K562 (cell line): ENCODE results near the gene SLC16A6. TPM values are rescaled to one million over a fixed set of nuclear protein-coding genes. Genes with fewer than 3 reads are reported as not detected.
A peak's percentile ranks its signal among the peaks of the same experiment; 100 is the strongest.

Experiments used
- HDAC1 ChIP-seq, 2 experiments: fragments of 450-650 bp; IDR thresholded peaks; 2 replicates each; pipeline ENCODE4 v1.6.1; 2016 to 2017; ENCODE audit warnings: inconsistent platforms in 1 of 2, mild to moderate bottlenecking in 1 of 2, moderate library complexity in 1 of 2
- HNRNPLL ChIP-seq: fragments of 200-400 bp; formaldehyde crosslinking; IDR thresholded peaks from 2 replicates; pipeline ENCODE4 v1.6.1; 2017; ENCODE audit warnings: low read length, low read depth, mild to moderate bottlenecking; ENCODE audit not compliant: poor library complexity, severe bottlenecking
- IRF1 ChIP-seq: sonication (generic); formaldehyde crosslinking; IDR thresholded peaks from 2 replicates; pipeline ENCODE4 v1.8.0; 2022; ENCODE audit warnings: missing genetic modification reagents, mild to moderate bottlenecking, borderline replicate concordance
- KDM5B ChIP-seq: fragments of 200-600 bp; sonication (generic); IDR thresholded peaks from 2 replicates; pipeline ENCODE4 v1.6.1; 2012; ENCODE audit warnings: low read depth, mild to moderate bottlenecking, moderate library complexity, low read length, control low read depth, inconsistent platforms; ENCODE audit not compliant: insufficient replicate concordance
- LEF1 ChIP-seq: fragments of 450-650 bp; IDR thresholded peaks from 2 replicates; pipeline ENCODE4 v1.6.1; 2016; ENCODE audit warnings: mild to moderate bottlenecking
- MXI1 ChIP-seq: IDR thresholded peaks from 2 replicates; pipeline ENCODE4 v1.6.1; 2011; ENCODE audit warnings: low read depth, mild to moderate bottlenecking, improper control_type of control experiment, low read length
- PHB ChIP-seq: fragments of 250-450 bp; sonication (Bioruptor Pico); IDR thresholded peaks from 2 replicates; pipeline ENCODE4 v1.5.0; 2021
- POLR2AphosphoS2 ChIP-seq: IDR thresholded peaks from 2 replicates; pipeline ENCODE4 v1.6.1; 2012; ENCODE audit warnings: low read length, improper control_type of control experiment
- POLR2H ChIP-seq: IDR thresholded peaks from 2 replicates; pipeline ENCODE4 v1.6.1; 2016; ENCODE audit warnings: missing genetic modification characterization, low read depth, mild to moderate bottlenecking, control low read depth, missing compliant biosample characterization, moderate library complexity
- REST ChIP-seq, 2 experiments: fragments of 450-650 bp; formaldehyde crosslinking in 1 of 2; IDR thresholded peaks; 2 replicates each; pipeline versions ENCODE4 v1.4.0 to v1.6.1; 2014 to 2020; ENCODE audit warnings: mild to moderate bottlenecking in 2 of 2, borderline replicate concordance in 1 of 2, low read depth in 1 of 2
- SAFB2 ChIP-seq: fragments of 200-400 bp; formaldehyde crosslinking; IDR thresholded peaks from 2 replicates; pipeline ENCODE4 v1.6.1; 2018; ENCODE audit warnings: borderline replicate concordance, low read length, low read depth, moderate library complexity; ENCODE audit not compliant: severe bottlenecking
- SMAD4 ChIP-seq: fragments of 250-450 bp; sonication (Bioruptor Pico); conservative IDR thresholded peaks from 2 replicates; pipeline ENCODE4 v1.8.0; 2021; ENCODE audit warnings: inconsistent platforms, mild to moderate bottlenecking, moderate library complexity
- XRCC4 ChIP-seq: IDR thresholded peaks from one replicate; pipeline ENCODE4 v1.6.1; 2011; ENCODE audit not compliant: insufficient read depth, insufficient read length; ENCODE audit errors: extremely low read depth
- ZBTB9 ChIP-seq: fragments of 450-650 bp; formaldehyde crosslinking; IDR thresholded peaks from 2 replicates; pipeline ENCODE4 v1.4.0; 2020; ENCODE audit warnings: mild to moderate bottlenecking, moderate library complexity
- ZFP1 ChIP-seq: fragments of 450-650 bp; formaldehyde crosslinking; IDR thresholded peaks from 2 replicates; pipeline ENCODE4 v1.4.0; 2020; ENCODE audit warnings: mild to moderate bottlenecking, mixed read lengths
- ZNF507 ChIP-seq: conservative IDR thresholded peaks from 2 replicates; pipeline ENCODE4 v1.6.1; 2017; ENCODE audit warnings: missing genetic modification characterization, missing compliant biosample characterization
- ZNF586 ChIP-seq: fragments of 450-650 bp; formaldehyde crosslinking; conservative IDR thresholded peaks from 2 replicates; pipeline ENCODE4 v1.4.0; 2020; ENCODE audit warnings: mild to moderate bottlenecking, moderate library complexity
- polyA plus RNA-seq, 8 experiments: library from polyadenylated mRNA; depleted of rRNA in 4 of 8; stranded (reverse) in 5 of 8; unstranded in 3 of 8; fragments of >200 nt; fragmentation: Nextera tagmentation in 2 of 8; fragmentation: Illumina TruSeq in 1 of 8; extraction: Ambion mirVana in 2 of 8; extraction: Trizol in 1 of 8; gene quantifications; 2 replicates each; pipeline versions ENCODE4 v1.2.1 to v1.2.3, GENCODE V29; 2011 to 2014; ENCODE audit warnings: inconsistent platforms in 1 of 8, missing spikeins in 1 of 8
- total RNA-seq, 7 experiments: library from RNA; depleted of rRNA in 6 of 7; stranded (reverse); fragments of >200 nt in 6 of 7; fragmentation: Illumina TruSeq in 2 of 7; extraction: Trizol in 2 of 7; gene quantifications; 2 replicates each; pipeline versions ENCODE4 v1.2.1 to v1.2.3, GENCODE V29; 2011 to 2021; ENCODE audit warnings: low replicate concordance in 1 of 7

SLC16A6 gene
- total and polyA plus RNA-seq, 9 of the 15 experiments (the other 6 are each of a cell fraction or from before 2014, with no cell fraction given) = 0.05 to 0.31 (median 0.15) TPM

- TF ChIP-seq REST (IDR thresholded peaks at IDR 0.05; ENCODE audit: borderline replicate concordance) (peak; percentile 98), REST (CRISPR knock-in tag; IDR thresholded peaks at IDR 0.05; ENCODE audit: low read depth) (0 out of 2 replicates have a peak, but pooled peaks have one; percentile 39), PHB (CRISPR knock-in tag) (no peak), POLR2H (tag) (0 out of 2 replicates have a peak, but pooled peaks have one; percentile 46), ZBTB9 (CRISPR knock-in tag) (peak; percentile 37; the same call in 1 of the 2 replicates), KDM5B (no peak), ZFP1 (CRISPR knock-in tag) (no peak), IRF1 (CRISPR knock-in tag) (no peak), ZNF507 (tag) (no peak), MXI1 (no peak), XRCC4 (no peak), HDAC1 (IDR thresholded peaks at IDR 0.05) (no peak), ZNF586 (CRISPR knock-in tag) (no peak), LEF1 (peak; percentile 37; the same call in 1 of the 2 replicates), SAFB2 (no peak), HNRNPLL (no peak), SMAD4 (peak; percentile 81), POLR2AphosphoS2 (no peak)
These were observed at the start of gene SLC16A6, which contains the start of gene ARSG (continued) for GRCh38 chr17:68290955-68291835.
